ENCODE data around the gene OR2M4.

OR2M4 gene, protein sequence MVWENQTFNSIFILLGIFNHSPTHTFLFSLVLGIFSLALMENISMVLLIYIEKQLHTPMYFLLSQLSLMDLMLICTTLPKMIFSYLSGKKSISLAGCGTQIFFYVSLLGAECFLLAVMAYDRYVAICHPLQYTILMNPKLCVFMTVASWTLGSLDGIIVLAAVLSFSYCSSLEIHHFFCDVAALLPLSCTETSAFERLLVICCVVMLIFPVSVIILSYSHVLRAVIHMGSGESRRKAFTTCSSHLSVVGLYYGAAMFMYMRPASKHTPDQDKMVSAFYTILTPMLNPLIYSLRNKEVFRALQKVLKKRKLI

DNA sequence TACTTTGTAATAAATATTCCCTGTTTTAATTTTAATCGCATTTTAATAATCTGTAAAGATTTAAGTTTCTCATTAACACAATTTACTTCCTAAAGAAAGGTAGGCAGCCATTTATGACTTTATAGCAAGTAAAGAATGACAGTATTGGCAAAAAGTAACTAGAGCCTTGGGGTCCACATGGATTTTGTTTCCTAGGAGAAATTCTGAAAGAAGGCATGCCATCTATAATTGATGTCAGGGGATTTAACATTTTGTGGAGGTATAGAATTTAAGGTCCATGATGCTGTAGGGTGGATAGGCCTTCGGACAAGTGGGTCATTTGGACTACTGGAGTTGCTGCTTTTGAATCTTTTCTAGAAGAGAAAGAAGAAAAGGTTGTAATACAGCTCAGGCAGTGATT is at the start of gene OR2M4:
Gene OR2M4, plus strand, starts transcription at position 301 of the 400 bp plus-strand sequence. CDS start 7,512 bp downstream, outside the sequence.
- Histone ChIP-seq H3K4me1 (ENCODE audit: insufficient read depth, insufficient read length) (peaks cover 3% of the 10 kb centered on the region), H3K27me3 (ENCODE audit: insufficient read depth, insufficient read length) (no peaks in the 10 kb centered on the region), H3K9me3 (ENCODE audit: insufficient read depth, low read length) (no peaks in the 10 kb centered on the region), H3K9ac (ENCODE audit: insufficient read length, low read depth) (no peak within 1 kb of the TSS), H3K36me3 (ENCODE audit: insufficient read depth, insufficient read length, low read length) (no peaks in the 10 kb centered on the region), H3K4me3 (ENCODE audit: insufficient read length, low read depth) (no peak within 1 kb of the TSS)
- TF ChIP-seq SUZ12 (IDR thresholded peaks at IDR 0.05; ENCODE audit: extremely low read depth, insufficient read depth, insufficient read length), result no peak
- no peak for DNase-seq (ENCODE audit: low read depth, low spot score)

DNA sequence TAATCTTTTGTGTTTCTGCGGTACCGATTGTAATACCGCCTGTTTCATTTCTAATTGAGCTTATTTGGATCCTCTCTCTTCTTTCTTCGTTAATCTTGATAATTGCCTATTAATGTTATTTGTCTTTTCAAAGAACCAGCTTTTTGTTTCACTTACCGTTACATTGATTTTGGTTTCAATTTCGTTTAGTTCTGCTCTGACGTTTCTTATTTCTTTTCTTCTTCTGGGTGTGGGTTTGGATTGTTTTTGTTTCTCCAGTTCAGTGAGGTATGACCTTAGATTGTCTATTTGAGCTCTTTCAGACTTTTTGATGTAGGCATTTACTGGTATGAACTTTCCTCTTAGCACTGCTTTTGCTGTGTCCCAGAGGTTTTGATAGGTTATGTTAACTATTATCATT is 47.2 kb upstream of the OR2M4 start:
- no peak overlapping the region for H3K9ac ChIP-seq (ENCODE audit: insufficient read length, low read depth)

GRCh38 chr1:248187363-248187762 is 43.9 kb upstream of the OR2M4 start:
- TF ChIP-seq YY1 (IDR thresholded peaks at IDR 0.05; ENCODE audit: insufficient read depth, insufficient read length) (no peak), ZNF274 (IDR thresholded peaks at IDR 0.05; ENCODE audit: low read depth, low read length) (no peak), SUZ12 (IDR thresholded peaks at IDR 0.05; ENCODE audit: extremely low read depth, insufficient read depth, insufficient read length) (no peak)
- H3K4me3 ChIP-seq (ENCODE audit: insufficient read length, low read depth), result no peak overlapping the region
- no peaks in the 10 kb centered on the region for H3K27me3 ChIP-seq (ENCODE audit: insufficient read depth, insufficient read length)
- H3K4me1 ChIP-seq (ENCODE audit: insufficient read depth, insufficient read length), result peaks cover 2% of the 10 kb centered on the region
- no peaks in the 10 kb centered on the region for H3K36me3 ChIP-seq (ENCODE audit: insufficient read depth, insufficient read length, low read length)
- no peaks in the 10 kb centered on the region for H3K9me3 ChIP-seq (ENCODE audit: insufficient read depth, low read length)
- DNase-seq (ENCODE audit: low read depth, low spot score), result no peak
- H3K9ac ChIP-seq (ENCODE audit: insufficient read length, low read depth), result no peak overlapping the region

More for the DNA sequence above, 47.2 kb upstream of the OR2M4 start:
- H3K9me3 ChIP-seq (ENCODE audit: insufficient read depth, low read length), result no peaks in the 10 kb centered on the region
- DNase-seq (ENCODE audit: low read depth, low spot score), result no peak
- no peak overlapping the region for H3K4me3 ChIP-seq (ENCODE audit: insufficient read length, low read depth)
- H3K4me1 ChIP-seq (ENCODE audit: insufficient read depth, insufficient read length), result no peaks in the 10 kb centered on the region
- H3K36me3 ChIP-seq (ENCODE audit: insufficient read depth, insufficient read length, low read length), result no peaks in the 10 kb centered on the region
- TF ChIP-seq SUZ12 (IDR thresholded peaks at IDR 0.05; ENCODE audit: extremely low read depth, insufficient read depth, insufficient read length) (no peak), YY1 (IDR thresholded peaks at IDR 0.05; ENCODE audit: insufficient read depth, insufficient read length) (no peak), ZNF274 (IDR thresholded peaks at IDR 0.05; ENCODE audit: low read depth, low read length) (no peak)
- H3K27me3 ChIP-seq (ENCODE audit: insufficient read depth, insufficient read length), result no peaks in the 10 kb centered on the region

DNA sequence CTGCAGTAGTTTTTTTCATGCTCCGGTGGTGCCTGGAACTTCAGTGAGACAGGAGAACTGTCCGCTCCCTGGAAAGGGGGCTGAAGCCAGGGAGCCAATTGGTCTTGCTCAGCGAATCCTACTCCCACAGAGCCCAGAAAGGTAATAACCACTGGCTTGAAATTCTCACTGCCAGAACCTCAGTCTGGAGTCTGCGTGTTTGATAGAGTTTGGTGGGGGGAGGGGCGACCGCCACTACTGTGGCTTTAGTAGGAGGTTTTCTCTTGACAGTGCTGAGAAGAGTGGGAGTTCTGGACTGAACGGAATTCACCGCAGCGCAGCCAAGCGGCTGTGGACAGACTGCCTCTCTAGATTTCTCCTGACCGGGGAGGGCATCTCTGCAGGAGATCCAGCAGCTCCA is 42.2 kb upstream of the OR2M4 start:
- Histone ChIP-seq H3K36me3 (ENCODE audit: insufficient read depth, insufficient read length, low read length) (no peaks in the 10 kb centered on the region), H3K4me3 (ENCODE audit: insufficient read length, low read depth) (no peak overlapping the region), H3K27me3 (ENCODE audit: insufficient read depth, insufficient read length) (no peaks in the 10 kb centered on the region), H3K9ac (ENCODE audit: insufficient read length, low read depth) (no peak overlapping the region), H3K9me3 (ENCODE audit: insufficient read depth, low read length) (no peaks in the 10 kb centered on the region), H3K4me1 (ENCODE audit: insufficient read depth, insufficient read length) (peaks cover 2% of the 10 kb centered on the region)
- no peak for DNase-seq (ENCODE audit: low read depth, low spot score)
- TF ChIP-seq SUZ12 (IDR thresholded peaks at IDR 0.05; ENCODE audit: extremely low read depth, insufficient read depth, insufficient read length) (no peak), YY1 (IDR thresholded peaks at IDR 0.05; ENCODE audit: insufficient read depth, insufficient read length) (no peak), ZNF274 (IDR thresholded peaks at IDR 0.05; ENCODE audit: low read depth, low read length) (no peak)

DNA sequence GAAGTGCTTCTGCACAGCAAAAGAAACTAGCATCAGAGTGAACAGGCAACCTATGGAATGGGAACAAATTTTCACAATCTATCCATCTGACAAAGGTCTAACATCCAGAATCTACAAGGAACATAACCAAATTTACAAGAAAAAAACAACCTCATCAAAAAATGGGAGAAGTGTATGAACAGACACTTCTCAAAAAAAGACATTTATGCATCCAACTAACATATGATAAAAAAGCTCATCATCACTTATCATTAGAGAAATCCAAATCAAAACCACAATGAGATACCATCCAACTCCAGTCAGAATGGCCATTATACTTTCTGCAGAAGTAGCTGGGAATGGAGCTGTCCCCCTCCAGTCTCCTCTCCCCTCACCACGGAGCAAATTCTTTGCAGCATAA is 37.1 kb upstream of the OR2M4 start:
- no peaks in the 10 kb centered on the region for H3K9me3 ChIP-seq (ENCODE audit: insufficient read depth, low read length)
- no peaks in the 10 kb centered on the region for H3K36me3 ChIP-seq (ENCODE audit: insufficient read depth, insufficient read length, low read length)
- H3K4me1 ChIP-seq (ENCODE audit: insufficient read depth, insufficient read length), result peaks cover 2% of the 10 kb centered on the region
- no peak overlapping the region for H3K9ac ChIP-seq (ENCODE audit: insufficient read length, low read depth)
- TF ChIP-seq YY1 (IDR thresholded peaks at IDR 0.05; ENCODE audit: insufficient read depth, insufficient read length) (no peak), ZNF274 (IDR thresholded peaks at IDR 0.05; ENCODE audit: low read depth, low read length) (no peak), SUZ12 (IDR thresholded peaks at IDR 0.05; ENCODE audit: extremely low read depth, insufficient read depth, insufficient read length) (no peak)
- H3K27me3 ChIP-seq (ENCODE audit: insufficient read depth, insufficient read length), result no peaks in the 10 kb centered on the region
- no peak overlapping the region for H3K4me3 ChIP-seq (ENCODE audit: insufficient read length, low read depth)
- no peak for DNase-seq (ENCODE audit: low read depth, low spot score)

DNA sequence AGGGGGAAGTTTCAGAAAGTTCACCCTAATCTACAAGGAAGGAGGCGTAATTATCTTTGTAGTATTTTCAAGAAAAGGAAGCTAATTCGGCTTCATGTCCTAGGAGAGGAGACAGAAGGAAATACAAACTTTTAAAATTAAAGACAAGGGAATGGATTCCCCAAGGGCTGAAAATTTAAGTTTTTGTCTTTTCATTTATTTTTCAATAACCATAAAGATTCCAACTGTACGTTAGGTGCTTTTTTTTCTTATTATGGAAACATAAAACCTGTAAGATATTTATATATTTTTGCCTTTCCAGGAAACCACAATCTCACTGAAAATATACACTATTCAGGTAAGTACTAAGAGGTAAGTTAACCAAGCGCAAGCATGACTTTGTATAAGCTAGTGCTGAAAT is 34.3 kb upstream of the OR2M4 start, which contains the start of gene OR2M3:
Gene OR2M3, plus strand, starts transcription at position 301 of the 400 bp plus-strand sequence. CDS start 5,803 bp downstream, outside the sequence.
- Histone ChIP-seq H3K4me3 (ENCODE audit: insufficient read length, low read depth) (no peak within 1 kb of the TSS), H3K27me3 (ENCODE audit: insufficient read depth, insufficient read length) (no peaks in the 10 kb centered on the region), H3K9me3 (ENCODE audit: insufficient read depth, low read length) (no peaks in the 10 kb centered on the region), H3K4me1 (ENCODE audit: insufficient read depth, insufficient read length) (no peaks in the 10 kb centered on the region), H3K9ac (ENCODE audit: insufficient read length, low read depth) (no peak within 1 kb of the TSS), H3K36me3 (ENCODE audit: insufficient read depth, insufficient read length, low read length) (no peaks in the 10 kb centered on the region)
- DNase-seq (ENCODE audit: low read depth, low spot score), result no peak
- no peak for TF ChIP-seq ZNF274 (IDR thresholded peaks at IDR 0.05; ENCODE audit: low read depth, low read length)

- no peaks in the 10 kb centered on the region for H3K4me1 ChIP-seq (ENCODE audit: insufficient read depth, insufficient read length)
- H3K9ac ChIP-seq (ENCODE audit: insufficient read length, low read depth), result no peak overlapping the region
- H3K36me3 ChIP-seq (ENCODE audit: insufficient read depth, insufficient read length, low read length), result no peaks in the 10 kb centered on the region
- no peak overlapping the region for H3K4me3 ChIP-seq (ENCODE audit: insufficient read length, low read depth)
- TF ChIP-seq ZNF274 (IDR thresholded peaks at IDR 0.05; ENCODE audit: low read depth, low read length), result no peak
- no peak for TF ChIP-seq YY1 (IDR thresholded peaks at IDR 0.05; ENCODE audit: insufficient read depth, insufficient read length)
- TF ChIP-seq SUZ12 (IDR thresholded peaks at IDR 0.05; ENCODE audit: extremely low read depth, insufficient read depth, insufficient read length), result no peak
- H3K9me3 ChIP-seq (ENCODE audit: insufficient read depth, low read length), result no peaks in the 10 kb centered on the region
- H3K27me3 ChIP-seq (ENCODE audit: insufficient read depth, insufficient read length), result no peaks in the 10 kb centered on the region
- DNase-seq (ENCODE audit: low read depth, low spot score), result no peak
Observed at GRCh38 chr1:248215880-248216279, 15.3 kb upstream of the OR2M4 start.

Measured in NT2/D1 (cell line).